22Rv1 (cell line): ENCODE measurements around the gene BIRC5.
"Not testable (repeated sequence)": the region's sequence is repeated elsewhere in the genome, so short reads cannot be mapped to it uniquely, and the experiment has no call there.

ENCODE experiments used
- H3K27ac ChIP-seq: fragments of 450-650 bp; 2 replicates; pipeline ENCODE4 v1.5.1; 2017
- ZFX ChIP-seq: fragments of 450-650 bp; IDR thresholded peaks from 2 replicates; pipeline ENCODE4 v1.6.1; 2017; ENCODE audit warnings: antibody characterized with exemption, borderline replicate concordance
- TF ChIP-seq, protein P1 (sequence below): fragments of 450-650 bp; IDR thresholded peaks from 2 replicates; pipeline ENCODE4 v1.5.1; 2017; ENCODE audit warnings: mild to moderate bottlenecking

Gene BIRC5

DNA sequence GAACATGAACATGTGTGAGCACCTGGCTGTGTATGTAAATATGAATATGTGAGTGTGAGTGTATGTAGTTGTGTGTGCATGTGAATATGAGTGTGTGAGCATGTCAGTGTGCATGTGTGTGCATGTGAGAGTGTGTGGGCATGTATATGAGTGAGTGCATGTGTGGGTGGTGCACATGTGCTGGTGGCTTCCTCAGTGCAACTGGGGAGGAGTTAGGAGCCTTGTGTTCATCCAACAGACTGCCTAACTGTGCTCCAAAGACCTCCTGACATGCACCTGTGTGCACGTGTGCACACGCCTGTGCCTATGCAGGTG, 18.8 kb downstream of the BIRC5 start:
- TF ChIP-seq, protein P1, sequence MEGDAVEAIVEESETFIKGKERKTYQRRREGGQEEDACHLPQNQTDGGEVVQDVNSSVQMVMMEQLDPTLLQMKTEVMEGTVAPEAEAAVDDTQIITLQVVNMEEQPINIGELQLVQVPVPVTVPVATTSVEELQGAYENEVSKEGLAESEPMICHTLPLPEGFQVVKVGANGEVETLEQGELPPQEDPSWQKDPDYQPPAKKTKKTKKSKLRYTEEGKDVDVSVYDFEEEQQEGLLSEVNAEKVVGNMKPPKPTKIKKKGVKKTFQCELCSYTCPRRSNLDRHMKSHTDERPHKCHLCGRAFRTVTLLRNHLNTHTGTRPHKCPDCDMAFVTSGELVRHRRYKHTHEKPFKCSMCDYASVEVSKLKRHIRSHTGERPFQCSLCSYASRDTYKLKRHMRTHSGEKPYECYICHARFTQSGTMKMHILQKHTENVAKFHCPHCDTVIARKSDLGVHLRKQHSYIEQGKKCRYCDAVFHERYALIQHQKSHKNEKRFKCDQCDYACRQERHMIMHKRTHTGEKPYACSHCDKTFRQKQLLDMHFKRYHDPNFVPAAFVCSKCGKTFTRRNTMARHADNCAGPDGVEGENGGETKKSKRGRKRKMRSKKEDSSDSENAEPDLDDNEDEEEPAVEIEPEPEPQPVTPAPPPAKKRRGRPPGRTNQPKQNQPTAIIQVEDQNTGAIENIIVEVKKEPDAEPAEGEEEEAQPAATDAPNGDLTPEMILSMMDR: no peak
- no peak for TF ChIP-seq ZFX
- no peak overlapping the region for H3K27ac ChIP-seq

DNA sequence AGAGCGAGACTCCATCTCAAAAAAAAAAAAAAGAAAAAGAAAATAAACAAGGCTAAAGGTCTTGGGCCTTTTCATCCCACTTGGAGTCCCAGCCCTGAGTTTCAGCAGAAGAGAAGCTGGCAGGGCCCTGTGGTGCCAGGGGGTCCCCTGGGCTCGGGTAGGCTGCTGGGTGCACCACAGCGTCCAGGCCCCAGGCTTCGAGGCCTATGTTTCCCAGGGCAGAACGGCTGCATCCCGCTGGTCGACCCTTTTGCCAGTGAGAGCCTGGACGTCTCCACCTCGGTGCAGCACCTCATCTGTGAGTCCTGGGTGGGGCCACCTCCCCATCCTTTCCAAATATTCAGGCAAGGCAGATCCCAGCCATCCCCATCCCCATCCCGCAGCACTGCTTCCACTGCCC, 19.6 kb downstream of the BIRC5 start:
- TF ChIP-seq, protein P1: no peak
- no peak for TF ChIP-seq ZFX
- H3K27ac ChIP-seq: no peak overlapping the region

DNA sequence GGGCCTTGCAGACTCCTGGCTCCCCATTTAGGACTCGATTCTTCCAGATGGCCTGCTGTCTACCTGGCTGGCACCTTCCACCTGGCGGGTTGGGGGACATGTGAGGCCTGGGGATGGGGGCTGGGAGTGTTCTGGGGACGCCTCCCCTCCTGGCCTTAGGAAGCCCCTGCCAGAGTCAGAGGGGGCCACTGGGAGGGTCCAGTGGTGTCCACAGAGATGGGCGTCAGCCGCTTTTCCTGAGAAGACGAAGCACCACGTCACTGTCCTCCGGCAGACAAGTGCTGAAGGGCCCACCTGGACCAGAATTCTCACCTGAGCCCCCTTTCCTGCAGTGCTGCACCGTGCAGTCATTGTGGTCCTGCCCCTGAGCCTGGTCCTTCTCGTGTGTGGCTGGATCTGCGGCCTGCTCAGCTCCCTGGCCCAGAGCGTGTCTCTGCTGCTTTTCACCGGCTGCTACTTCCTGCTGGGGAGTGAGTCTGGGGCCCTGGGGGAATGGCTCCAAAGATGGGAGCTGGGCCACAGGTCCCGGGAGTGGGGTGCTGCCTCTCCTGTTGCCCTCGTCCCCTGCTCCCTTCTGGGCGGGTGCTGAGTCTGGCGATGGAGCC, 20.3 kb downstream of the BIRC5 start:
- H3K27ac ChIP-seq: no peak overlapping the region
- TF ChIP-seq, protein P1: no peak
- no peak for TF ChIP-seq ZFX

DNA sequence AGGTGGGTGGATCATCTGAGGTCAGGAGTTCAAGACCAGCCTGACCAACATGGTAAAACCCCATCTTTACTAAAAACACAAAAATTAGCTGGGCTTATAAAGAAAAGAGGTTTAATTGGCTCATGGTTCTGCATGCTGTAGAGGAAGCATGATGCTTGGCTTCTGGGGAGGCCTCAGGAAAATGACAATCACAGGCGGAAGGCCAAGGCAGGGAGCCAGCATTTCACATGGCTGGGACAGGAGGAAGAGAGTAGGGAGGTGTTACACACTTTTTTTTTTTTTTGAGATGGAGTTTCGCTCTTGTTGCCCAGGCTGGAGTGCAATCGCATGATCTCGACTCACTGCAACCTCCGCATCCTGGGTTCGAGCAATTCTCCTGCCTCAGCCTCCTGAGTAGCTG, 21.0 kb downstream of the BIRC5 start:
- H3K27ac ChIP-seq: not testable (repeated sequence)

DNA sequence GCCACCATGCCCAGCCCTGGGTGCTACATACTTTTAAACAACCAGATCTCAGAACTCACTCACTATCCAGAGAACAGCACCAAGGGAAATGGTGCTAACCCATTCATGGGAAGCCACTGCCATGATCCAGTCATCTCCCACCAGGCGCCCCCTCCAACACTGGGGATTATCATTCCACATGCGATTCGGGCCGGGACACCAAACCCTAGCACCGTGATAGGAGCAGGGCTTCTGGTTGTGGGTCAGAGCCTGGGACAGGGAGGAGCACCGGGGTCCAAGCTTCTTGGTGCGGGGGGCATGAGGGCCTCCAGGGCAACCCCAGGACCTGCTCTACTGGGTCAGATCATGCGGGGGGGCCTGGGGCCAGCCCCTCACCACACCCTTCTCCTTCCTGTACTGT, 21.8 kb downstream of the BIRC5 start:
- TF ChIP-seq, protein P1: no peak
- no peak for TF ChIP-seq ZFX

DNA sequence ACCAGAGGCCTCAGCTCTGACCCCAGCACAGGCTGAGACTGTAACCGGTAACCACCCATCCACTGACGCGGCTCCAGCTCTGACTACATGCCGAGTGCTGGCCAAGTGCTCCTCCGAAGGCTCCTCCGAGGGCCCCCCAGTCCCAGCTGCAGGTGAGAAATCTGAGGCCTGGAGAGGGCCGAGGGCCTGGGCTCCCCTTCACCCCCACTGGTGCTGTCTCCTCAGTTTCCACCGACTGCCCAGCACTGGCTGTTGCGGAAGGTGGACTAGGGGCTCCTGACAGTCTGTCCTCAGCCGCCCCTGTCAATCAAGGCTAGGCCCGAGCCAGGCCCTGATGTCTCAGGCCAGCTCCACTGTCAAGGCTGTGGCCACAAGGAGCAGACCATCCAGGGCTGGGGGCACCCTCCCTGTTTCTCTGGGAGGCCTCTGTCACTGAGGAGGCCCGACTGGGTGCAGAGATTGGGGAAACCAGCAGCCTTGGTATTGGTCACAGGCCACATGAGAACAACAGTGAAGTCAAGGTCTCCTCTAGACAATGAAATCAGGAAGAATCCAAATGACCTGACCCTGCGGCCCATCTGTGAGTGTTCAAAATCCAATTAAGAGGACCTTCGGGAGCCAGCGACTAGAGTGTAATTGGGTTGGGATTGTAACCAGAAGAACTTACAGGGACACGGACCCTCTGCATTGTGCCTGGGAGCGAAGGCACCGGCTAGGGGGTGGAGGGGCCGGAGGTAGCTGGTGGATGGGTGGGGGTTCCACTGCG, 22.5 kb downstream of the BIRC5 start:
- TF ChIP-seq, protein P1: no peak
- TF ChIP-seq ZFX: no peak
- H3K27ac ChIP-seq: no peak overlapping the region

More for the DNA sequence above, 21.8 kb downstream of the BIRC5 start:
- no peak overlapping the region for H3K27ac ChIP-seq

DNA sequence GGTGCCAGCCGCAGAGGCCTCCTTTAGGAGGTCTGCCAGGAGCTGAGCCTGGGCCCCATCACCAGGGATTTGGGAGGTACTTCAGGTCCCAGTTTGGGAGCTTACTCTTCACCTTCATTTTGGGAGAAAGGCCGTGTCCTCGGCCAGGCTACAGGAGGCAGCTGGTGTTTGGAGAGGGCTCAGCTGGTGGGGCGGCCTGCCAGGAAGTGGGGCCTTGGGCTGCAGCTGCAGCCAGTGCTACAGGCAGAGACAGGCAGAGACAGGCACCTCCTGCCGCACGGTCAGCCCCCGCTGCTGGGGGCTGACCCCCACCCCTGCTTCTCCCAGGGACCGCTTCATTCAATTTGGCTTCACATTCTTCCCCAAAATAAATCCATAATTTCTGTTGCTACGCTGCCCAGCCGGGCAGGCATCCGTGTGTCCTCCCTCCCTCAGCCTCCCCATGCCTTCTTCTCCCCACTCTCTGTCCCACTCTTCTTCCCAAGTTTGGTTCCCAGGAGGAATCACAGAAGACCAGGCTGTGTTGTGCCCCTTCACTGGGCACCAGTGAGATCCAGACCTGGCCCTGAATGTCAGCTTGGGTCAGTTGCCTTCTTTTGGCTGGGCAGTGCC, 23.5 kb downstream of the BIRC5 start:
- no peak overlapping the region for H3K27ac ChIP-seq
- TF ChIP-seq, protein P1: no peak
- no peak for TF ChIP-seq ZFX
